ENCODE results near the gene MAGOH.
A peak's percentile ranks its signal among the peaks of the same experiment; 100 is the strongest.

The MAGOH gene

DNA sequence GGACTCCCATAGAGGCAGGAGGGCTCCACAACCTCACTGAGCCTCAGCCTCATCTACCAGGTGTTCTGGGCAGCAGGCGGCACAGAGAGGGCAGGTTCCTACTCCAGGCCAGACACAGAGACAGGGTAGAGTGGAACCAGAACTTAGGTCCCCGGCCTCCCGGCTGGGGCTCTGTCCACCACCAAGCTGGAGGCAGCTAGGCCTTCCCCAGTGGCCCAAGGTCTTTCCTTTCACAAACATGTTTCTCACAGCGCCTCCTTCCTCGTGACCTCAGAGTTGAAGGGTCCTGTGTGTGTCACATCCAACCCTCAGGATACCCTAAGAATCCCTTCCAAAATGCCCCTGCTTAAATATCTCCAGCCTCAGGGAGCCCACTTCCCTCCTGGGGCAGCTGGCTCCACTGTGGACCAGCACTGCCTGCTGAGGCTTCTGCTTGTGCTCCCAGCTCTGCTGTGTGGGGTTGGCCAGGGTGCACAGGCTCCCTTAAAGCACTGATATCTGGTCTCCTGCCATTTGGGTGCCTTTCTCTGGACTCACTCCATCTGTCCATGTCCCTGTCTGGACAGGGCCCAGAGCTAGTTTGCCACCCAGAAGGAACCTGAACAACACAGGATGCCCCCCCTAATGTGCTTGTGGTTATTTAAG is 33.2 kb upstream of the MAGOH start:
- no peak overlapping the region for H3K4me3 ChIP-seq (replicated peaks; ENCODE audit: low read depth, low read length)
- no peak for DNase-seq (ENCODE audit: low read depth)

DNA sequence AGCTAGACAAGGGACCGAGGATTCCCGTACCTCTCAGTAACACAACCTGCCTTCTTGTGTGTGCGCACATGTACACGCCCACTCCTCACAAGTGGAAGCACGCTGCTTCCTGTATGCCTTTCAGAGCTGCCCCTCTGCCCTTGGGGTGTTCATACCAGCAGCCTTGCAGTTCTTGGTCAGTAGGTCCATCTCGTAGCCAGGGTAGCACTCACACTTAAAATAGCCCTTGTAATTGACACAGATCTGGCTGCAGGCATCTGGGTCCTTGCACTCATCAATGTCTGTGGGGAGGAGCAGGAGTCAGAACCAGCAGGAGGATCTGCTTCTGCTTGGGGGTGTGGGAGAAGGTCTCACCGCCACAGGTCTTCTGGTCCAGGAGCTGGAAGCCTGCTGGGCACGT is 32.6 kb upstream of the MAGOH start:
- DNase-seq (ENCODE audit: low read depth) = no peak
- TF ChIP-seq, protein P1, sequence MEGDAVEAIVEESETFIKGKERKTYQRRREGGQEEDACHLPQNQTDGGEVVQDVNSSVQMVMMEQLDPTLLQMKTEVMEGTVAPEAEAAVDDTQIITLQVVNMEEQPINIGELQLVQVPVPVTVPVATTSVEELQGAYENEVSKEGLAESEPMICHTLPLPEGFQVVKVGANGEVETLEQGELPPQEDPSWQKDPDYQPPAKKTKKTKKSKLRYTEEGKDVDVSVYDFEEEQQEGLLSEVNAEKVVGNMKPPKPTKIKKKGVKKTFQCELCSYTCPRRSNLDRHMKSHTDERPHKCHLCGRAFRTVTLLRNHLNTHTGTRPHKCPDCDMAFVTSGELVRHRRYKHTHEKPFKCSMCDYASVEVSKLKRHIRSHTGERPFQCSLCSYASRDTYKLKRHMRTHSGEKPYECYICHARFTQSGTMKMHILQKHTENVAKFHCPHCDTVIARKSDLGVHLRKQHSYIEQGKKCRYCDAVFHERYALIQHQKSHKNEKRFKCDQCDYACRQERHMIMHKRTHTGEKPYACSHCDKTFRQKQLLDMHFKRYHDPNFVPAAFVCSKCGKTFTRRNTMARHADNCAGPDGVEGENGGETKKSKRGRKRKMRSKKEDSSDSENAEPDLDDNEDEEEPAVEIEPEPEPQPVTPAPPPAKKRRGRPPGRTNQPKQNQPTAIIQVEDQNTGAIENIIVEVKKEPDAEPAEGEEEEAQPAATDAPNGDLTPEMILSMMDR (IDR thresholded peaks at IDR 0.05; ENCODE audit: low read length, missing control alignments) = no peak
- H3K4me3 ChIP-seq (replicated peaks; ENCODE audit: low read depth, low read length) = no peak overlapping the region

More for the DNA sequence above, 33.2 kb upstream of the MAGOH start:
- TF ChIP-seq, protein P1 (IDR thresholded peaks at IDR 0.05; ENCODE audit: low read length, missing control alignments) = no peak

DNA sequence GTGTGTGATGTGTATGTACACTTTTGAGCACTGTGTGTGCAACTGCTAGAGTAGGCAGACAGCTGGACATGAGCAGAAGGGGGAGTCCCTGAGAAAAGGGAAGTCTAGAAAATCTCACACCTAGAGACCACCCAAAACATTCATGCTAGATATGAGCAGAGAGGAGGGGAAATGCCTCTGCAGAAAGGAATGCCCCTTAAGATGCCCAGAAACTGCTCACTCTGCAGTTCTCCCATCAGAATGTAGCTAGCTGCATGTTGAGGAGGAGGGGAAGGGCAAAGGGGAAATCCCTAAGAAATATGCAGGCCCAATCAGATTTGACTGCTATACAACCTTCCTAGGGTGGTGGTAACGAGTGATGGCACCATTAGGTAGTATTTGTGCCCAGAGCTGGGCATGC is 31.8 kb upstream of the MAGOH start:
- no peak for DNase-seq (ENCODE audit: low read depth)
- H3K4me3 ChIP-seq (replicated peaks; ENCODE audit: low read depth, low read length) = no peak overlapping the region
- TF ChIP-seq, protein P1 (IDR thresholded peaks at IDR 0.05; ENCODE audit: low read length, missing control alignments) = no peak

DNA sequence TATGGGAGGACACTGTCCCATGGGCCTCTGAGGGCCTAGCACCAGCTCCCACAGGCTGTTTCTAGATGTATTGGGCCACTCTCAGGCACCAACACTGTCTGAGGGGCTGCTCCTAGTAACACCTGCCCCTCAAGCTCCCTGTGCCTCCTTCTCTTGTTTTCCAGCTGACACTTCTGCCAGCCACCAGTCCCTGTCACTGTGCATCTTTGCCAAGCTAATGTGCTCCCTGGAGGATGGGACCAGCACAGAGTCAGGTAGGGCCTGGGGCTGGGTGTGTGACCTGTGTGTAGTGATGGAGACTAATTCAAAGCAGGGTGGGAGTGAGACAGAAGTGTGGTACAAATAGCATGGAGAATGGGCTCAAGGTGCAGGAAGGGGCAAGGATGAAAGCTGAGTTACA is 29.4 kb upstream of the MAGOH start:
- TF ChIP-seq, protein P1 (IDR thresholded peaks at IDR 0.05; ENCODE audit: low read length, missing control alignments) = no peak
- no peak overlapping the region for H3K4me3 ChIP-seq (replicated peaks; ENCODE audit: low read depth, low read length)
- DNase-seq (ENCODE audit: low read depth) = no peak

DNA sequence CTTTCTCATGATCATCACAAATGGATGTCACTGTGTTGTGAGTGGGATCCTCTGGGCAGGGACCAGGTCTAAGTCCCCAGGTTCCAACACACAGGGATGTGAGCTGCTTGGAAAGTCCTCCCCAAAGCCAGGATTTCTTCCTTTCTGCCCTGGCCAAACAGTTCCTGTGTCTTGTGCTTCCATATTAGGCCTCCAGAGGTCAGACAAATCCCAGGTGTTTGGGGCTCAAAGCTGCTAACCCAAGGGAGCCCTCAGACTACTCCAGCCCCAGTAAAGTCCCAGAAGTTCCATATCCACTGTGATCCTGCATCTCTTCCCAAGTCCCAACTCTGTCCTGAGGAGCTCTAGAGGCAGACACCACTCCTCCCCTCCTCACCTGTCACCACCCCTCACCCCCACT is 27.7 kb upstream of the MAGOH start:
- no peak overlapping the region for H3K4me3 ChIP-seq (replicated peaks; ENCODE audit: low read depth, low read length)
- TF ChIP-seq, protein P1 (IDR thresholded peaks at IDR 0.05; ENCODE audit: low read length, missing control alignments) = peak; percentile 29

DNA sequence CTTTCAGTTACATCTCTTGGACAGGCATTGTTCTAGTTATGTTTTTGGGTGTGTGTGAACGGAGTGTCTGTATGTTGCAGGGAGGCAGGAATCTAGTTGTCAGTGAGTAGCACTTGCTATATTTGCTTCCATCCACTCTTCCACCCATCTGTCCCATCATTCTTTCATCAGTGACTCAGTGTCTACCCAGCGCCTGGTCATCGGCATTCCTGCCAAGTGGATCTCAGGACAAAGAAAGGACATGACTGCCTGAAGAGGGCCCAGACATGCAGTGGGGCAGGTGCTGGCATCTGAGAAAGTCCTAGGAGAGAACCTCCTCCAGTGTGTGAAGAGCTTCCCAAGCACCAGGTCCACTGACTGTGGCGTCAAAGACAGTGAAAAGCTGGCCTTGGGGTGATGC is 27.3 kb upstream of the MAGOH start:
- DNase-seq (ENCODE audit: low read depth) = no peak
- no peak overlapping the region for H3K4me3 ChIP-seq (replicated peaks; ENCODE audit: low read depth, low read length)
- TF ChIP-seq, protein P1 (IDR thresholded peaks at IDR 0.05; ENCODE audit: low read length, missing control alignments) = no peak

More for the DNA sequence above, 27.7 kb upstream of the MAGOH start:
- peak; percentile 10 for DNase-seq (ENCODE audit: low read depth)

DNA sequence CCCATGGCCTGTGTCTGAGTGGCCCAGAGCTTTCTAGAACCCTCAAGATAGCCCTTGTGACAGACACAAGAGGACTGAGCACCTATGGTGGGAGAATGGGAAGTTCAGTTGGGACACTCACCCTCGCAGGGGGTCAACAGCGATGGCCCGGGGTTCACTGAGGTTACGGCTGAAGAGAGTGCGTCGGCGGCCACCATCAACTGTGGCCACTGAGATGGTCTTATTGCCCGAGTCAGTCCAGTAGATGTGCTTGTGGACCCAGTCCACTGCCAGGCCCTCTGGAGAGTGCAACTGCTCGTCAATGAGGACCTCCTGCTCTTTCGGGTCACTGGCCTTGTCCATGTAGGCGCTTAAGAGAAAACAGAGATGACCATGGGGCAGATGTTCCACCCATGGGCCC is 25.7 kb upstream of the MAGOH start:
- no peak overlapping the region for H3K4me3 ChIP-seq (replicated peaks; ENCODE audit: low read depth, low read length)
- TF ChIP-seq, protein P1 (IDR thresholded peaks at IDR 0.05; ENCODE audit: low read length, missing control alignments) = no peak
- DNase-seq (ENCODE audit: low read depth) = no peak
